Measurements from ENCODE around the gene AQP6.

AQP6 gene

DNA sequence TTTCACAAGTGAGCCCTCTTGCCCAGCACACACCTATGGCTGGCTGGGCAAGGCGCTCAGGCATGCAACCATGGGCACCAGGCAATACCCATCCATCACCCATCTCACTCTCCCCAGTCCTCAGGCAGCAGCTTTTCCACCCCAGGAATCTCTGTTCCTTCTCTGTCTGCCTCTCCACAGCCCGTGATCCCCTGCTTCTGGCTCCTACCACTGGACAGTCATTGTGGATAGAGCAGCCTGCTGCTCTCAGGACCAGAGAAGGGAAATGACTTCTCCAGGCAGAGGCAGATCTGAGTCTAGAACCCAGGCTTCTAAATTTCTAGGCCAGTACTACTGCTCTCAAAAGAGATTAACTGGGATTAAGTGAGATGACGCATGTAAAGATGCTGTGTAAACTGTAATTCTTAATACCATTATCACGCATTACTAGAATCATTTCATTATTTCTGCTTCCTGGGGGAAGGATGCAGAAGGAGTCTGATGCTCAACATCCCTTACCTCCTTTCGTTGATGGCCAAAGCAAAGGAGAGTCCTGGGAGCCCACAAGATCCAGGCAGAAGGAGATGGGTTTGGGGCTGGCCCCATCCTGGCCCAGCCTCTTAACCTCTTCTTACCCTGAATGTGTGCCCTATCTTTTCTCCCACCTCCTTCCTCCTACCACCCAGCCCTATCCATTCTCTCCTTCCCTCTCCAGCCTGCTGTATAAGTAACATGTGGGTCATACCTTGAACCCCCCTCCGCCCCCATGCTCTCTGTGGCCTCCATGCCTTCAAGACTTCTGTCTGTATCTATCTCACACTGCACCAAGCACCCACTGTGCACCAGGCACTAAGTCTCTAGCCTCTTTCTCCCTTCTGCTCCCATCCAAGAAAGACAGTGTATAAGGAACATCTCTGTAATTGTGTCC lies 15.8 kb upstream of the AQP6 start:
- DNase-seq: no peak

DNA sequence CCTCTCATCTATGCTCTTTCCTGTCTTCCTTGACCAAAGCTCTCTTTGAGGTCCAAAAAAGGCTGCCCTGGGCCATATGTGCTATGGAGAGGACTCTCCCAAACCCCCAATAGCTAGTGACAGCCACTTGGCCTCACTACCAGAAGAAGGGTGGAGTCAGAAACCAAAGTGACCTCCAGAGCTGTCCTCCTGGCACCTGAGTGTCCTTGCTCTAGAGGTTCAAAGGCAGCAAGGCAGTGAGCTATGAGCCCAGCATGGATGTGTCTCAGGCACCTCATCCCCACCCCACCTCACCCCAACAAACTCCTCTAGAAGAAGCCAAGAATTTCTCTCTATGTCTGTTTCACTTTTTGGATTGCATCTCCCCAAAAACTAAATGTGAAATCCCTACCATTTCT lies 15.2 kb upstream of the AQP6 start:
- DNase-seq: no peak

DNA sequence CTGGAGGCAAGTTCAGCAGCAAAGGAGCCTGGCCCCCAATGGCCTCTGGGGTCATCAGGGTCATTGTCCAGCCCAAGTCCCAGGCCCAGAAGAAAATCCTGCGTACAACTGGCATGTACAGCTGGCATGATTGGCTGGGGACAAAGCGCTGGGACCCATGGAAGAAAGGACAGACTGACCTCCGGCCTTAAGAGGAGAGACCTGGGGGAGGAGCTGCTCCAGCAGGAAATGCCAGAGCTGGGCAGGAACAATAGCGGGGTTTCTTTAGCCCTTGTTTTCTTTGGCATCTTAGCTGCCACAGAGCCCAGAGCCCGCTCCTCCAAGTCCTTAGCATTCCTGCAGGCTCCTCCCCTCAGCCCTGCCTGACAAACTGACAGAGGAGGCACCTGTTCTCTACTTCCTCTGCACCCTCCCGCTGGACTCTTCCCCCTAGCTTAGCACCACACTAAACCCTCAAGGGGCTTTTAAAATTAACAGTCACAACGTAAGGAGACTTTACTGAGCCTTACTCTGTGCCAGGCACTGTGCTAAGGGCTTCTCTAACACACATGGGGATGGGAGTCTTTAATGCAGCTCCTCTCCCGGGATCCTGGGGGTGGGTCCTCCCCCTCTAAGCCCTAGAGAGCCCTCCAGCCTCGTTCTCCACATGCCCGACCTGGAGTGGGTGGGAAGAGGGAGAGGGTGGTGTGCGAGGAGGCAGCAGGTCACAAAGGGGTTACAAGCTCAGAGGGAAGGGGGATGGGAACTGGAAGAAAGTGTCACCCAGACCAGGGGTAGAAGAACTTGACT lies 12.9 kb upstream of the AQP6 start:
- DNase-seq: no peak

DNA sequence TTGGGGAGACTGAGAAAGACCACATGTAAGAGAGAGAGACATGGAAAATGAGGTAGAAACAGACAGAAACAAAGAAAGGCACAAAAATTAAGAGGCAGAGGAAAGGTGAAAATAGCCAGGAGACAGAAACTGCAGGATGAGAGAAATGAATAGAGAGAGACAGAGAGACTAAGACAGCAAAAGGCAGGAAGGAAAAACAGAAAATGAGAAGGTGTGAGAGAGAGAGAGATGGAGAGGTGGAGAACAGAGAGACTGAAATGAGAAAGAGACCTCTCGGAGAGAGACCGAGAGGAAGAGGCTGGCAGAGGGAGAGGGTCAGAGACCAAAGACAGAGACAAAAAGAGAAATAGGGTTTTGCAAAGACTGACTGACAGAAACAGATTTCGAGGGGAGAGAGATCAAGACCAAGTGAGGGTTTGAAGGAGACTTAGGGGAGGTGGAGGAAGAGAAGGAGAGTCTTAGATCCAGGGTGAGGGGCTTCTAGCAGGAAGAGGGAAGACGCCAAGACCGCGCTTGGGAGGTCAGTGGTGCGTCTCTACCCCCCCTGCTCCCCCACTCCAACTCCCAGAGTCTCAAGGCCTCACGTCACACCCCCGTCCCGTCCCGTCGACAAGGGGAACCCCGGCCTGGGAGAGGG lies 12.2 kb upstream of the AQP6 start:
- DNase-seq: no peak

DNA sequence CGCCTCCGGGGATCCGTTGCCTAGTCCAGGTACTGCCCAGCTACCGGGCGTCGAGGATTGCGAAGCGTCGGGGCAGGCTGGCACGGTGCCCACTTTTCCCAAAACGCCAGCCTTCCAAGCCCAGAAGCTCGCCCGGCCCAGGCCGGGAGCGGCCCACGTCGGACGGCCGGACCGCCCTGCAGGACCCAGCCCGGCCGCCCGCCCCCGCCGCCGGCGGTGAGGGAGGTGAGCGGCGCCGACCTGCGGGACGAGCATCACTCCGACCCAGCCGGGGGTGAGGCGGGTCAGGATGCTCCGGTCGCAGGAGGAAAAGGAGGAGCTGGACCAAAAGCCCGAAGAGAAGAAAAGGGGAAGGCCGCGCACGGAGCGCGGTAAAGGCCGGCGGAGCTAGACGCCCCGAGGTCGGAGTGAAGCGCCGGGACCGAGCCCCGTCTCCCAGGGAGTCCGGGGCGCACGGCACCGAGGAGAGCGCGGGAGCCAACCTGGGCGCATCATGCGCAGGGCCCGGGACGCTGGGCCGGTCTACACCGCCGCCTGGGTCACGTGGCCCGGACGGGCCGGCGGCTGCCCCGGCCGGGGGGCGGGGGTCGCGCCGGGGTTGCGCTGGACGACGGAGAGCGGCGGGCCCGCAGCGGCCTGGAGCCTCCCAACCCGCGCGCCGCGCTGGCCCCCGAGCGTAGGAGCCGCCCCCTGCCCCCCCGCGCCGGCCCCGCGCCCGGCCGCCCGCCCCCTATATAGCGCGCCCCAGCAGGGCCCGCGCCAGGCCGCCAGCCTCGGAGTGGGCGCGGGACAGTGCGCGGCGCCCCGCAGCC lies 11.4 kb upstream of the AQP6 start, which contains the start of gene AQP5:
Gene AQP5, plus strand, starts transcription at position 762 of the 812 bp plus-strand sequence. CDS start 146 bp downstream, outside the sequence.
- no peak for DNase-seq

DNA sequence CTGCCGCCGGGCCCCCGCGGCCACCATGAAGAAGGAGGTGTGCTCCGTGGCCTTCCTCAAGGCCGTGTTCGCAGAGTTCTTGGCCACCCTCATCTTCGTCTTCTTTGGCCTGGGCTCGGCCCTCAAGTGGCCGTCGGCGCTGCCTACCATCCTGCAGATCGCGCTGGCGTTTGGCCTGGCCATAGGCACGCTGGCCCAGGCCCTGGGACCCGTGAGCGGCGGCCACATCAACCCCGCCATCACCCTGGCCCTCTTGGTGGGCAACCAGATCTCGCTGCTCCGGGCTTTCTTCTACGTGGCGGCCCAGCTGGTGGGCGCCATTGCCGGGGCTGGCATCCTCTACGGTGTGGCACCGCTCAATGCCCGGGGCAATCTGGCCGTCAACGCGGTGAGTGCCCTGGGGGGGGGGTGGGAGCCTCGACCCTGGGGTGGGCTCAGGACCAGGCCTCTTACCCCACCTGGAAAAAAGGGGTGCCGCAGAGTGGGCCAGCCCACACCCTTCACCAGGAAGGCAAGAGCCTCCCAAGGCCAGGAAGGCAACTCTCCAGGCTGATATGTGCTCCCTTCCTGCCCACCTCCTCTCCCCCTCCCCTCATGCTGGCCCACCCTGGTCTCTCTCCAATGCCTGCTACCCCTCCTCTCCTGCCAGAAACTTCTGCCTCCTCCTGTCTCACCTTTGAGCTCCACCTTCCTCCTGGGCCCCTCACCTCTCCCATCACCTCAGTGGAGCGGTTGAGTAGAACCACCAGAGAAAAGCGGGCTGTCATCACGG lies 10.6 kb upstream of the AQP6 start:
- DNase-seq: no peak

DNA sequence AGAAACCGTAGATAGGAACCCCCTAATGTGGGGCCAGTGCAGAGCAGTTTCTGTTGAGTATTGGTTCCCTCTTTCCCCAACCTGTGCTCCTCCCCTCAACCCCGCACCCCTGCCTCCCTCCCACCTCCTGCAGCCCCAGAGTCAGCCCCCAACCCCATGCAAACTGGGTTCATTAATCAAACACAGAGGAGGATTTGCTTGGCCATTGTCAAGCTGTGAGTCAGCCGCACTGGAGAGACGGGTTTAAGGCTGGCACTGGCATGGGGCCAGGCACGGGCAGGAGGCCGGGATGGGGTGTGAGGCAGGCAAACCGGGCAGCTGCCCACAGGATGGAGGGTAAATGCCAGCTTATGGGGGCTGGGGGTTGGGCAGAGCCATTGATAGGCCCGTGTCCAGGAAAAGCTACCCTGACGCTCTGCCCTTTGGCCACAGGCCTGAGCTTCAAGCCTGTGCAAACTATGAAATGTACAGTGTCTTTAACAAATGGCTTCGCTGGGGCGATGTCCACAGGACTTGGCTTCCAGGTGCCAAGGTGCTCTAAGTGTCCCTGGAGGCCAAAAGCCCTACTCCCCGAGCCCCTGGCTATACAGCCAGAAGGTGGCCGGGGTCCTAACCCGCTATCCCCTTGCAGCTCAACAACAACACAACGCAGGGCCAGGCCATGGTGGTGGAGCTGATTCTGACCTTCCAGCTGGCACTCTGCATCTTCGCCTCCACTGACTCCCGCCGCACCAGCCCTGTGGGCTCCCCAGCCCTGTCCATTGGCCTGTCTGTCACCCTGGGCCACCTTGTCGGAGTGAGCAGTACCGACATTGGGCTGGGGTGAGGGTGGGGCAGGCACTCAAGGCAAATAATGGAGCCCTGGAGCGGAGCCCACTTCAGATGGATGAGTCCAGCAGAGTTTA lies 9.6 kb upstream of the AQP6 start:
- no peak for DNase-seq

DNA sequence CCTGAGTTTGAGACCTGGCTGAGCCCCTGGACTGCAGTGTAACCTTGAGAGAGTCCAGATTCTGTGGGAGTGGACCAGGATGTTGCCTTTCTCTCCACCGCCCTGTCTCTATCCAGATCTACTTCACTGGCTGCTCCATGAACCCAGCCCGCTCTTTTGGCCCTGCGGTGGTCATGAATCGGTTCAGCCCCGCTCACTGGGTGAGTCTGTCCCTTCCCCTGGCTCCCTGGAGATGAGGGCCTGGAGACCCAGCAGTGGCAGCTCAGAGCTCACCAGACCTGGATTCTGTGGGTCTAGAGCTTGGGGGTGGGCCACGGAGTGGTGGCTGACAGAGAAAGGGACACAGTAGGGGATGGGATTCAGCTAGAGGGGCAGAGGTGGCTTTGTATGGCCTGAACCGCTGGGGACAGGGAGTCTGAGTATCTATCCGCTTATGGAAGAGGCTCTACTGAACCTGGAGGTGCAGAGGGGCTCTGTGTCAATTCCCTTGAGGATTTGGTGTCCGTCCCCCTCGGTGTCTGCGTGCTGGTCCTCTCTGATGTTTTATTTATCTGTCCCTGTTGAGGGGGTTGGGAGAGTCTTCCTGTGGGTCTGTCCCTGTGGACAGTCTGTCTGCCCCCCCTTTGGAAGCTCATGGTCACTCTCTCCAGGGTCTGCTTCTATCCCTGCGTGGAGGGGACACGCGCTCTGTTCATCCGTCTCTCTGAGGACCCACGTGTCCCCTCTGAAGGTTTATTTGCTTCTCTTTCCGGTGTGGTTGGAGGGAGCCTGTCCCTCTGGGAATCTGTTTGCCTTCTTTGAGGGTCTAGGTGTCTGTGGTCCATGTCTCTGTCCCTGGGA lies 8.6 kb upstream of the AQP6 start:
- no peak for DNase-seq

DNA sequence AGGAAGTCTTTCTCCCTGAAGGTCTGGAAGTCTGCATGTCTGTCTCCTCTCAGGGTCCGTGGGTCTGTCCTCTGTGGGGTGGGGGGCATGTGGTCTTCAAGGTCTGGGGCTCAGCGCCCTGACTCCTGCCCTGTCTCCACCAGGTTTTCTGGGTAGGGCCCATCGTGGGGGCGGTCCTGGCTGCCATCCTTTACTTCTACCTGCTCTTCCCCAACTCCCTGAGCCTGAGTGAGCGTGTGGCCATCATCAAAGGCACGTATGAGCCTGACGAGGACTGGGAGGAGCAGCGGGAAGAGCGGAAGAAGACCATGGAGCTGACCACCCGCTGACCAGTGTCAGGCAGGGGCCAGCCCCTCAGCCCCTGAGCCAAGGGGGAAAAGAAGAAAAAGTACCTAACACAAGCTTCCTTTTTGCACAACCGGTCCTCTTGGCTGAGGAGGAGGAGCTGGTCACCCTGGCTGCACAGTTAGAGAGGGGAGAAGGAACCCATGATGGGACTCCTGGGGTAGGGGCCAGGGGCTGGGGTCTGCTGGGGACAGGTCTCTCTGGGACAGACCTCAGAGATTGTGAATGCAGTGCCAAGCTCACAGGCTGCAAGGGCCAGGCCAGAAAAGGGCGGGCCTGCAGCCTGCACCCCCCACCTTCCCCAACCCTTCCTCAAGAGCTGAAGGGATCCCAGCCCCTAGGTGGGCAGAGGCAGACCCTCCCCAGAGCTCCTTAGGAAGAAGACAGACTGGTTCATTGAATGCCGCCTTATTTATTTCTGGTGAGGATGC lies 7.7 kb upstream of the AQP6 start:
- DNase-seq: no peak

DNA sequence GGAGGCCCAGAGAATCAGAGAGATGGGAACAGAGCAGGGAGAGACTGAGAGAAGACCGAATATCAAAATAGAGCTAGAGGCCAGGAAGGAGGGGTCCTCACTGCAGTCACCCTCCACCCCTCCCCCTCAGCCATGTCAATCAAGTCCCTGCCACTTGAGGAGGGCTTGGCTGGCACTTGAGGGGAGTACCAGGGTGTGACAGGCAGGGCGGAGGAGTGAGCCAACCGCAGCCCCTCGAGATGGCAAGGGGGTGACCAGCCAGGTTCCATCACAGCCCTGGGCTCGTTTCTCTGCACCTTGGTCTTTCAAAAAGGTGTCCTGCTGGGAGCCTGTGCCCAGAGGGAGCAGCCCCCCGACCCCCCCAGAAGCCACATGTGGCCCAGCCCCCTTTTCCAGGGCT lies 6.9 kb upstream of the AQP6 start:
- no peak for DNase-seq

DNA sequence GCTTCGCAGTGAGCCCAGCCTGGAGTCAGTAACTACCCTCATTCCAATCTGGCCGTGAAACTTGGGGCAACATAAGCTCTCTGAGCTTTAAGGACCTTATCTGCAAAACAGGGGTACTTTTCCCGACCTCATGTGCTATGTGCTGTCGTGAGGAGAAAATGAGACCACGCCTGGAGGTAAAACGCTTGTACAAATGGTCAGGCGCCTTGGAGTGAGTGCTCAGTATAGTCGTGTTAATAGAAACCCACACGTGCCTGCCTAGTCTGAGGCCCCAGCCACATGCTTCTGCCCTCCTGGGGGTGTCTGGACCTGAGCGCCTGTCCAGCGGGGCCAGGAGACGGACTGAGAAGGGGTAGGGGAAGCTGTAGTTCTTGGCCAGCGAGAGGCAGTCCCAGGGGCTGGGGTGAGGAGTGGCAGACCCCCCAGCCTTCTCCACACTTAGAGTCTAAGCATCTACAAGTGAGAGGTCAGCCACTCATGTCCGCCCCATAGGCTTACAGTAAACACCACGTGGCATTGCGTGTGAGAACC lies 6.2 kb upstream of the AQP6 start:
- no peak for DNase-seq

DNA sequence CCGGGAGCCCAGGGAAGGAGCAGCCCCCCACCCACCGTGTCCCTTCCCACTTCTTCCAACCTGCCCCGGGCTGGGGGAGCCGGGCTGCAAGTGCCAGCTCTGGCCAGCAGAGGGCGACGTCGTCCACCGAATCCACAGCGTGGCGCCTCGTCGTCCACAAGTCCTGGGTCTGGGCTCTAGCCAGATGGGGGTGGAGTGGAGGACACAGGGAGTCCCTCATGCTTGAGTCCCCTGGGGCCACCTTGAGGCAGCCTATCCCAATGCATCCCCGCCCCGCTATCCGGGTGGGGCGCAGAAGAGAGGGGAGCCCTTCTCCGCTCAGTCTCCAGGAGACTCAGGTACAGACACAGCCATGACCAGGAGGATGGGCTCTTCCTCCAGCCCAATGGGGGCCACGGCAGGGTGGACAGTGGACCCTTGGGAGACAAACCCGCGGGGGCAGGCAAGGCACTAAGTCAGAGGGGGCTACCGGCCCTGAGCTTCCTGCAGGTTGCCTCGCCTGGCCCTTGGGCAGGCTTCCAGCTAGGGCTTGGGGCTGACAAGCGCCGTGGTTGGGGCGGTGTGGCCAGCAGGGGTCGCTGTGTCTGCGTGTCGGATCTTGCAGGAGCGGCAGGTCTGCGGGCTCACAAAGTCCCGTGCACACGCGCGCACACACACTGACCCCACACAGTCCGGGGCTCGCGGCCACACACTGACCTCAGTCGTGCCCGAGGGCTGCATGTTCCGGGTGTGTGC lies 5.5 kb upstream of the AQP6 start:
- peak; percentile 95 for DNase-seq

DNA sequence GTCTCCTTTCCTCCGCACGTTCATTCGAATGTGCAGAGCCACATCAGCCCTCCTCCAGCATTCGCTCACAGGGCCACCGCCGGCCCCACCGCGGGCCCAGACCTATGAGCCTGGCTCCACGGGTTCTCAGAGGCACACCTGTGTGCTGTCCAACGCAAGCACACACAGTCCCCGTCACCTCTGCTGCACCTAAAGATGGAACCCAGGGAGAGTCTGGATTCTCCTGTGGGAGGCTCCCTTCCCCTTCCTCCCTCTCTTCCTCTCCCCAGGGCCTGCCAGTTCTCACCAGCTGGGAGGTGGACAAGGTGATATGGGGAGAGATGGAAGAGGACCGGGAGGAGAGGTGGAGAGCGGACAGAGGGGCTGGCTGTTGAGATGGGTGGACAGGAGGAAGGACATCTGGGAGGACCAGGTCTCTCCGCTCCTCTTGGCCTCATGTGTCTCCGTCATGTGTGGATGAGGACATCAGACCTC lies 4.9 kb upstream of the AQP6 start:
- no peak for DNase-seq

DNA sequence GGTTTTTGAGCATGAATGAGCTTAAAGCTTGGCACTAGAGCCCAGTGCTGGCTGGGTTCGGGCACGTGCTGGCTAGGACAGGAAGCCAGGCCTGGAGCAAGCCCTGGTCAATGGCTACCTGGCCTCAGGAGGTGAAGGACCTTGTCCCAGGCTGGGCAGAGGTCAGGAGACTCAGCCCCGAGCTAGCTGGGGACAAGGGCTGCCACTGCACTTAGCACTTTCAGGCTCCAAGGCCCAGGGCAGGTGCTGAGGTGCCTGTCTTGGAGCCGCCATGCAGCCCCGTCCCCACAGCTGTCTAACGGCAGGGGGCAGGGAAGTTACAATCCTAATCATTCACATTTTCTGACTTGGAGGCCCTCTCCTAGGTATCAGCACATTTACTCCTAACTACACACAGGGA lies 4.3 kb upstream of the AQP6 start:
- DNase-seq: no peak

DNA sequence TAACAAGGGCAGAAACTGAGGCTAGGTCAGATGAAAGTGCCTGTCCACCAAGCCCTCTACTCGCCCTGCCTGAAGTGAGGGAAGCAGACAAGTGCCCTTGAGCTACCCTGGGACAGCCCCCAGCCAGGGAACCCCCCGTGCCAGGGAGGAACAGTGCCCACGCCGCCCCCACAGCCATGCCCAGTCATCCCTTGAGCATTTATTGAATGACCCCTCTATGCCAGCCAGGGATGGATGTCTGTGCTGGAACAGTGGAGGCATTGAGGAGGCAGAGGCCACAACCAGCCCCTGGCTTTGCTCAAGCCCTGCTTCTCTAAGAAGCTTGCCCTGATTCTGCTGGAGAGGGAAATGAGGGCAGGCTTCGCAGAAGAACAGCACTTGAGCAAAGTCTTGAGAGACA lies 3.7 kb upstream of the AQP6 start:
- no peak for DNase-seq

DNA sequence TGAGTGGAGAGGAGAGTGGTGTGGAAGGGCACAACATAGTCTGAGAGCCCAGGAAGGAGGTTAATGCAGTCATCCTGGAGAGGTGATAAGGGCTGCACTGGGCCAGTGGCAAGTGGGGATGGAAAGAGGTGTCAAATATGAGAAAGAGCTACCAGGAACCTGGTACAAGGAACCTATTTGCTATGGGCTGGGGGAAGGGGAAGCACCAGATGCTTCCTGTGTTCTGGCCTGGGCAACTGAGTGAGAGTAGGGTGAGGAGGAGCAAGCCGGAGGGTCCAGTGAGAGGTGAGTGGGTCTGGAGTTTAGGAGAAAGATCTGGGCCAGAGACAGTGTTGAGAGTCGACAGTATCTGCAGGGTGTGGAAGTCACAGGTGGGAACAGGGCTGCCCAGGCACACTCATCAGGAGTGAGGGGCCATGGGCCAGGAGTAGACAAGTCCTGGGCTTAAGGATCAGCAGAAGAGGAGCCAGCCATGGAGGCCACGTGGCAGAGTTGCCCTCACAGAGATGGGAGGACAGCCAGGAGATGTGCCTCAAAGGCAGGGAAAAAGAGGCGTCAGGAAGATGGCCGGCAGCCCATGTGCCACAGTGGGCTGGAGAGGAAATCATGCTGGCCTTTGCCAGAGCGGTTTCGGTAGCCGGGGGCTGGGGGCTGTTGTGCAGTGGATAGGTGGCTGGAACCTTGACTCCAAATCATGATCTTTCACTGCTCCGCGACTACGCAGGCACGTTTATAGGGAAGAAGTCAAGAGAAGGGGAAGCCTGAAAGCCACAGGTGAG lies 2.9 kb upstream of the AQP6 start:
- no peak for DNase-seq

DNA sequence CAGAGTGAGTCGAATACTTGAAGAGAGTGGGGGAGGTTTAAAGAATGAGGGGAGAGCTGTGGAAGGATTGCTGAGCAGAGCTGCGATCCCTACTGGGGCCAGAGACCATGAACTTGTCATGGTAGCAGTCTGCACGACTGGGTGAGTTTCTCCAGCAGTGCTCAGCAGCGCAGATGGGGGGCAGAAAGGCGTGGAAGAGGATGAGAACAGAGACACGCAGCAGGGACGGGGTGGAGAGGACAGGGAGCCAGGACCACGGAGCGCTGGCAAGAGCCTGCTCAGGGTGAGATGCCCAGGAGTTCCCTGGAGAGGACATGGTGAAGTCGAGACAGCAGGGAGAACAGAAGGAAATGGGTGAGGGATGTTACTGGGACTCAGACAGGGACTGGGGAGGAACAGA lies 2.1 kb upstream of the AQP6 start:
- no peak for DNase-seq

Measured in activated gamma-delta T cell treated with Interleukin-2 at 50 U/mL for 16 hours (primary cell).